Muscle of back (tissue), 11 donors: ENCODE data around the gene SRP14. TPM values are rescaled to one million over a fixed set of nuclear protein-coding genes. Genes with fewer than 3 reads are reported as not detected.
"Not testable (repeated sequence)": the region's sequence is repeated elsewhere in the genome, so short reads cannot be mapped to it uniquely, and the experiment has no call there.

Source experiments
- DNase-seq, 3 donors: peaks; one replicate each; pipeline versions ENCODE4 v3.0.0 to v3.0.0-alpha.2; 2013
- polyA plus RNA-seq, 10 donors: library from polyadenylated mRNA; unstranded; fragments of 120-200 nt; gene quantifications; one replicate each; pipeline ENCODE4 v1.2.1, GENCODE V29; 2013; ENCODE audit not compliant: insufficient read length in 10 of 10

The SRP14 gene
- polyA plus RNA-seq, 10 donors: 277 to 417 (median 317) TPM

GRCh38 chr15:39996228-39996627 lies 42.8 kb downstream of the SRP14 start:
- not testable (repeated sequence) for DNase-seq

GRCh38 chr15:39992953-39993352 lies 46.0 kb downstream of the SRP14 start:
- not testable (repeated sequence) for DNase-seq

GRCh38 chr15:39990706-39991105 lies 48.3 kb downstream of the SRP14 start:
- no peak for DNase-seq

GRCh38 chr15:39987821-39988220 lies 51.2 kb downstream of the SRP14 start:
- no peak for DNase-seq

Other genes with a start within 250 kb of the SRP14 start
- 10 to 100 TPM in 1 of 10 donors, 1 to 10 TPM in 9; 4.2 to 10.0 (median 5.8) TPM for gene GPR176, start 118.9 kb downstream of the SRP14 start, polyA plus RNA-seq
- 10 to 100 TPM; 28.4 to 50.8 (median 37.3) TPM for gene EIF2AK4, start 105.1 kb downstream of the SRP14 start, polyA plus RNA-seq
- 10 to 100 TPM in 3 of 10 donors, 1 to 10 TPM in 7; 7.2 to 13.0 (median 8.9) TPM for gene BMF, start 69.7 kb upstream of the SRP14 start, polyA plus RNA-seq
- gene BUB1B, start 121.9 kb upstream of the SRP14 start, polyA plus RNA-seq: 10 to 100 TPM; 10.5 to 23.3 (median 14.1) TPM
- 1 to 10 TPM in 2 of 10 donors, under 1 TPM in 8; 0.17 to 2.7 (median 0.44) TPM for gene PAK6, start 199.9 kb upstream of the SRP14 start, polyA plus RNA-seq
- gene ANKRD63, start 243.9 kb upstream of the SRP14 start, polyA plus RNA-seq: under 1 TPM in 3 of 10 donors, not detected in 7; 0.21 to 0.46 (median 0.34) TPM